HL-60 (cell line): ENCODE measurements around the gene WARS2.
A peak's percentile ranks its signal among the peaks of the same experiment; 100 is the strongest.
"Not testable (repeated sequence)": the region's sequence is repeated elsewhere in the genome, so short reads cannot be mapped to it uniquely, and the experiment has no call there.

Experiments used
- DNase-seq, 2 experiments: peaks; one replicate each; pipeline ENCODE4 v3.0.0-alpha.2; 2010 to 2020; ENCODE audit warnings: low read depth in 1 of 2, low spot score in 1 of 2
- H3K27ac ChIP-seq: fragments of 250-450 bp; sonication (Bioruptor Pico); replicated peaks from 2 replicates; pipeline ENCODE4 v1.5.1; 2020; ENCODE audit warnings: mild to moderate bottlenecking, moderate library complexity
- H3K27me3 ChIP-seq: fragments of 250-450 bp; sonication (Bioruptor Pico); 2 replicates; pipeline ENCODE4 v1.5.1; 2021; ENCODE audit warnings: mild to moderate bottlenecking, moderate library complexity; ENCODE audit not compliant: insufficient read depth, poor library complexity, severe bottlenecking
- H3K4me3 ChIP-seq: replicated peaks from 2 replicates; pipeline ENCODE4 v1.5.1; 2011; ENCODE audit warnings: mild to moderate bottlenecking, control low read depth, low read length; ENCODE audit not compliant: insufficient read depth
- GABPA ChIP-seq: IDR thresholded peaks from 2 replicates; pipeline ENCODE4 v1.6.1; 2012; ENCODE audit warnings: low read depth
- POLR2AphosphoS5 ChIP-seq: IDR thresholded peaks from 2 replicates; pipeline ENCODE4 v1.6.1; 2012; ENCODE audit warnings: low read depth
- SPI1 ChIP-seq: IDR thresholded peaks from 2 replicates; pipeline ENCODE4 v1.6.1; 2012; ENCODE audit warnings: low read depth, mild to moderate bottlenecking, borderline replicate concordance
- TF ChIP-seq, protein P1 (sequence below): IDR thresholded peaks from 2 replicates; pipeline ENCODE4 v1.6.1; 2012; ENCODE audit warnings: low read depth; ENCODE audit not compliant: insufficient replicate concordance
- TF ChIP-seq, protein P2 (sequence below): IDR thresholded peaks from one replicate; pipeline ENCODE4 v1.5.1; 2011; ENCODE audit warnings: low read length, control low read depth, inconsistent platforms; ENCODE audit not compliant: insufficient read depth

Gene WARS2

DNA sequence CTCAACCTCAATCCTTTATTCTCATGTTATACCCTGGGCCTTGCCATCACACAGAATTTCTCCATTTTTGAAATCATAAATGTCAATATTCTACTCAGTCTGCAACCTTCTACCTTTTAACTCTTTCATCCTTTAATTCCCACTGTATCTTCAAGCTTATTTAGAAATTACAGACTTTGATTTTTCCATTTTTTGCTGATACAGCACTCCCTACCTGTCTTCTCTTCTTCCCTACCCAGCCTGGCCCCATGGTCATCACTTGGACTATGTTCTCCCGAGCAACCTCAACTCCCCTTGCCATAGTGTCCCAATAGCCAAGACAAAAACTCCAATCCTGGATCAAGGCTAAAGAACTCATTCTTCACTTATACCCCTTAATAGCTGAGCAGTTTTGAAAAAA, 14.6 kb downstream of the WARS2 start:
- TF ChIP-seq, protein P1, sequence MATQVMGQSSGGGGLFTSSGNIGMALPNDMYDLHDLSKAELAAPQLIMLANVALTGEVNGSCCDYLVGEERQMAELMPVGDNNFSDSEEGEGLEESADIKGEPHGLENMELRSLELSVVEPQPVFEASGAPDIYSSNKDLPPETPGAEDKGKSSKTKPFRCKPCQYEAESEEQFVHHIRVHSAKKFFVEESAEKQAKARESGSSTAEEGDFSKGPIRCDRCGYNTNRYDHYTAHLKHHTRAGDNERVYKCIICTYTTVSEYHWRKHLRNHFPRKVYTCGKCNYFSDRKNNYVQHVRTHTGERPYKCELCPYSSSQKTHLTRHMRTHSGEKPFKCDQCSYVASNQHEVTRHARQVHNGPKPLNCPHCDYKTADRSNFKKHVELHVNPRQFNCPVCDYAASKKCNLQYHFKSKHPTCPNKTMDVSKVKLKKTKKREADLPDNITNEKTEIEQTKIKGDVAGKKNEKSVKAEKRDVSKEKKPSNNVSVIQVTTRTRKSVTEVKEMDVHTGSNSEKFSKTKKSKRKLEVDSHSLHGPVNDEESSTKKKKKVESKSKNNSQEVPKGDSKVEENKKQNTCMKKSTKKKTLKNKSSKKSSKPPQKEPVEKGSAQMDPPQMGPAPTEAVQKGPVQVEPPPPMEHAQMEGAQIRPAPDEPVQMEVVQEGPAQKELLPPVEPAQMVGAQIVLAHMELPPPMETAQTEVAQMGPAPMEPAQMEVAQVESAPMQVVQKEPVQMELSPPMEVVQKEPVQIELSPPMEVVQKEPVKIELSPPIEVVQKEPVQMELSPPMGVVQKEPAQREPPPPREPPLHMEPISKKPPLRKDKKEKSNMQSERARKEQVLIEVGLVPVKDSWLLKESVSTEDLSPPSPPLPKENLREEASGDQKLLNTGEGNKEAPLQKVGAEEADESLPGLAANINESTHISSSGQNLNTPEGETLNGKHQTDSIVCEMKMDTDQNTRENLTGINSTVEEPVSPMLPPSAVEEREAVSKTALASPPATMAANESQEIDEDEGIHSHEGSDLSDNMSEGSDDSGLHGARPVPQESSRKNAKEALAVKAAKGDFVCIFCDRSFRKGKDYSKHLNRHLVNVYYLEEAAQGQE: no peak
- TF ChIP-seq, protein P2, sequence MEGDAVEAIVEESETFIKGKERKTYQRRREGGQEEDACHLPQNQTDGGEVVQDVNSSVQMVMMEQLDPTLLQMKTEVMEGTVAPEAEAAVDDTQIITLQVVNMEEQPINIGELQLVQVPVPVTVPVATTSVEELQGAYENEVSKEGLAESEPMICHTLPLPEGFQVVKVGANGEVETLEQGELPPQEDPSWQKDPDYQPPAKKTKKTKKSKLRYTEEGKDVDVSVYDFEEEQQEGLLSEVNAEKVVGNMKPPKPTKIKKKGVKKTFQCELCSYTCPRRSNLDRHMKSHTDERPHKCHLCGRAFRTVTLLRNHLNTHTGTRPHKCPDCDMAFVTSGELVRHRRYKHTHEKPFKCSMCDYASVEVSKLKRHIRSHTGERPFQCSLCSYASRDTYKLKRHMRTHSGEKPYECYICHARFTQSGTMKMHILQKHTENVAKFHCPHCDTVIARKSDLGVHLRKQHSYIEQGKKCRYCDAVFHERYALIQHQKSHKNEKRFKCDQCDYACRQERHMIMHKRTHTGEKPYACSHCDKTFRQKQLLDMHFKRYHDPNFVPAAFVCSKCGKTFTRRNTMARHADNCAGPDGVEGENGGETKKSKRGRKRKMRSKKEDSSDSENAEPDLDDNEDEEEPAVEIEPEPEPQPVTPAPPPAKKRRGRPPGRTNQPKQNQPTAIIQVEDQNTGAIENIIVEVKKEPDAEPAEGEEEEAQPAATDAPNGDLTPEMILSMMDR: no peak
- no peak for TF ChIP-seq POLR2AphosphoS5
- no peak for TF ChIP-seq SPI1
- no peak for TF ChIP-seq GABPA
- no peak overlapping the region for H3K4me3 ChIP-seq

GRCh38 chr1:119124764-119125163, 15.7 kb downstream of the WARS2 start:
- no peak overlapping the region for H3K4me3 ChIP-seq
- H3K27me3 ChIP-seq: no peaks in the 10 kb centered on the region
- DNase-seq: no peak
- no peak for TF ChIP-seq GABPA
- TF ChIP-seq, protein P1: no peak
- H3K27ac ChIP-seq: no peak overlapping the region

More for the DNA sequence above, 14.6 kb downstream of the WARS2 start:
- no peak overlapping the region for H3K27ac ChIP-seq
- no peak for DNase-seq
- no peaks in the 10 kb centered on the region for H3K27me3 ChIP-seq

DNA sequence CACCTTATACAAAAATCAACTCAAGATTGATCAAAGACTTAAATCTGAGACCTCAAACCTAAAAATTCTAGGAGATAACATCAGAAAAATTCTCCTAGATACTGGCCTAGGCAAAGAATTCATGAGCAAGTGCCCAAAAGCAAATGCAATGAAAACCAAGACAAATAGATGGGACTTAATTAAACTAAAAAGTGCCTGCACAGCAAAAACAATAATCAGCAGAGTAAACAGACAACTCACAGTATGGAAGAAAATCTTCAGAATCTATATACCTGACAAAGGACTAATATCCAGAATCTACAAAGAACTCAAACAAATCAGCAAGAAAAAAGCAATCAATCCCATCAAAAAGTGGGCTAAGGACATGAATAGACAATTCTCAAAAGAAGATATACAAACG, 18.6 kb downstream of the WARS2 start:
- DNase-seq, H3K4me3 ChIP-seq, H3K27me3 ChIP-seq: not testable (repeated sequence)

GRCh38 chr1:119116725-119117124, 23.7 kb downstream of the WARS2 start:
- TF ChIP-seq SPI1 (peak; percentile 65; the same call in 1 of the 2 replicates), POLR2AphosphoS5 (no peak)
- Histone ChIP-seq H3K4me3 (no peak overlapping the region), H3K27ac (no peak overlapping the region), H3K27me3 (no peaks in the 10 kb centered on the region)
- DNase-seq: peak in 1 of 2 experiments; percentile 25

More for the DNA sequence above, 18.6 kb downstream of the WARS2 start:
- H3K27ac ChIP-seq: not testable (repeated sequence)

GRCh38 chr1:119115736-119116135, 24.7 kb downstream of the WARS2 start:
- TF ChIP-seq, protein P1: no peak
- TF ChIP-seq GABPA (no peak), POLR2AphosphoS5 (no peak), SPI1 (no peak)
- TF ChIP-seq, protein P2: no peak
- Histone ChIP-seq H3K27ac (no peak overlapping the region), H3K4me3 (no peak overlapping the region), H3K27me3 (no peaks in the 10 kb centered on the region)
- DNase-seq: no peak
